HG03060 (cell line): ENCODE data around the gene HS1BP3.

Experiments used
- ATAC-seq: cut with Tn5 transposase; IDR thresholded peaks from one replicate; pipeline ENCODE4 v1.9.1; 2021; ENCODE audit warnings: low read depth, moderate number of reproducible peaks; ENCODE audit not compliant: unreplicated experiment

The HS1BP3 gene

DNA sequence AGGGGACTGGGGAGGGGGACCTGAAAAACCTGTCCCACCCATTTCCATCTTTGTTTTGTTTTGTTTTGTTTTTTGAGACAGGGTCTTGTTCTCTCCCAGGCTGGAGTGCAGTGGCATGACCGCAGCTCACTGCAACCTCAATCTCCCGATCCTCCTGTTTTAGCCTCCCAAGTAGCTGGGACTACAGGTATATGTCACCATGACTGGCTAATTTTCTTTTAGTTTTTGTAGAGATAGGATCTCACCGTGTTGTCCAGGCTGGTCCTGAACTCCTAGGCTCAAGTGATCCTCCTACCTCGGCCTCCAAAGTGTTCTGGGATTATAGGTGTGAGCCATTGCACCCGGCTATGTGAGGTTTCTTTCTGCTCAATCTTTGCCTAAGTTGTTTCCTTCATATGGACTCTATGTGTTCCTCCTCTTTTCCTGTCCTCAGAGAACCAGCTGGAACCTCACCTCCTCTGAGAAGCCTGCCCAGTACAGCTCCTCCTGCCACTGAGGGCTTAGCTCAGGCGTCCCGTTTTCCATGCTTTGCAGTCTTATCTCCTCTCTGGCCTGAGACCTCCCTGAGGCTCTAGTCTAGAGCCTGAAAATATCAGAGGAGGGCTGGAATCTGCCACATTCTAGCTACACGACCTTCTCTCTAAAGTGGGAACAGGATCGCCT is 74.8 kb downstream of the HS1BP3 start:
- ATAC-seq: no peak

DNA sequence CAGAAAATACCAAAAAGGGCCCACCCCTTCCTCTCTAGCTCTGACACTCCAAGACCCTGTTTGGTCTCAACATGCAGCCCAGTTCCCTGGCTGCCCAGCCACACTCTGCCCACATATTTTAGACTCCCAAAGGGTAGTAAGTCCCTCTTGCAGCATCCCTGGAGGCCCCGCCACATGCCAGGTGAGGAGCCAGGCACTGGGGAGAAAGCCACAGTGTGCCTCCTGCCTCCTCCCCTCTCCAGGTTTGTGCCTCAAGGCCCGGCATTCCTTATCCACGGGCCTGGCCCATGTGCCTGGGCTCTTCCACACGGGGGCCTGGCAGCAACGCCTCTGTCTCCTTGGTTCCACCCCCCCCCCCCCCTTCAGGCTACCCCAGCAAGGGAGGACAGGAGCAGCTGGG is 75.5 kb downstream of the HS1BP3 start:
- ATAC-seq: no peak

DNA sequence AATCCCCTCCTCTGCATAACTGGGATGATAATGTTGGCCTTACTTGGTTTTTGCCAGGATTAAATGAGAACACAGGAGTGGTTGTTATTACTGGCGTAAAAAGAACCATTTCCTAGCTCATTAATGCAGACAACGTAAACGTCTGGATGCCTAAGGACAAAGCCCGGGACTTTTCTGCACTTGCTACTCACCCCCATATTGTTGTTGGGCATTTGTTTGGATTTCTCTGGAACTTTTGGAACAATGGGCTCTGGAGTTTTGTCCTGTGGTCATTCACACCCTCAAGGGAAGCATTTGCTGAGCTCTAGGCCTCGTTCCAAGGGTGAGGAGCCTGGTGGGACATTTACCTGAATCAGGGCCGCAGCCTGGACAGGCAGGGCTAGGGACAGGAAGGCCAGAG is 76.0 kb downstream of the HS1BP3 start:
- no peak for ATAC-seq

DNA sequence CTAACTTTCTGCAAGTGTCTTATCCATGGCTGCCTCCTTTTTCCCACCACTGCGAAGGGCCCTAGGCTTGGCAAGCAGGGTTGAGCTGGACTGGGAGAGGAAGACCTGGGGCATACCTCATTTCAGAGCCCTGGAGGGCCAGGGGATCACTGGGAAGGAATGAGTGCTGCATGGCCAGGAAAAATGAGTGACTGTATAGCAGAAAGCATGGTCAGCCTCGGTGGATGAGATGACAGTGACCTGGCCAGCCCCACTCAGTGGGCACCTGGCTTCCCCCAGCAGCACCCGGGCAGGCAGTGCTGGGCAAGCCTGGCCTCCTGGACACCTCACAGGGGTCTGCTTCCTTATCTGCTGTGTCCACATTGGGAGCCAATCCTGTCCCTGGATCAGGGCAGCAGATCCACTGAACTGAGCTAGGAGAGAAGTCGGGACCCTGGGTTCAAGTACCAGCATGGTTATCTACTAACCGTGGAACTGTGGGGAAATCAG is 76.4 kb downstream of the HS1BP3 start:
- no peak for ATAC-seq

DNA sequence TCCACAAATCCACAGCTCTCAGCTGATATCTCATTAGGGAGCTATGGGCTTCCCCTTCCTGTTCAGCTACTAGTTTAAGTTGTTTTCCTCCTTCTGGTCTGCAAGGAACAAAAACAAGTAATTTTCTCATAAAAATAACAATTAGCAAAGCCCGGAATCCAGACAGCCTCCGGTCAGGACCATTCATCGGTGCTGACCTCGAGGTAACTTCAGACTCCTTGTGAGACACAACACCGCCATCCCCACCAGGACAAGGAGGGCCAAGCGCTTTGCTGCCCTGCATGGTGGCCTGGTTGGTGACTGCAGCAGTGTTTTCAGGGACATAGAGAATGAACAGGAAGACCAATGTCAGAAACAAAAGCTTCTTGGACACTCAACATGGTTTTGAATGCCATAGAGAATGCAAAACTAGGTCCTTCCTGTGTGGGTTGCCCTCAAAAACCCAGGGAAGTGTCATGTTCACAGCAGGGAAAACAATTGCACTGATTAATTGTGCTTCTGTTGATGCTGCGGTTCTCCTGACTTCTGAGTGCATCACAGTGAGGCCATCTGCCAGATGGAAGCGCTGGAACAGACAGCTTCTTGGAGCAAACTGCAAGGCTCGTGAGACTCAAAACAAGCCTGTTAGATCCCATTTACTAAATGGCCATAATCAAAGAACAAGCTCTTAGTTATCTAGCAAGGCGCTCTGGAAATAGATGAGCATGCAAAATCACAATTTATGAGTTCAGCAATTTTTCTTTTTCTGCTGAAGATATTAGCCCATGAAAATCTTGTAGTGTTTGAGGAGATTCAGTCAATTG is 77.1 kb downstream of the HS1BP3 start:
- no peak for ATAC-seq

DNA sequence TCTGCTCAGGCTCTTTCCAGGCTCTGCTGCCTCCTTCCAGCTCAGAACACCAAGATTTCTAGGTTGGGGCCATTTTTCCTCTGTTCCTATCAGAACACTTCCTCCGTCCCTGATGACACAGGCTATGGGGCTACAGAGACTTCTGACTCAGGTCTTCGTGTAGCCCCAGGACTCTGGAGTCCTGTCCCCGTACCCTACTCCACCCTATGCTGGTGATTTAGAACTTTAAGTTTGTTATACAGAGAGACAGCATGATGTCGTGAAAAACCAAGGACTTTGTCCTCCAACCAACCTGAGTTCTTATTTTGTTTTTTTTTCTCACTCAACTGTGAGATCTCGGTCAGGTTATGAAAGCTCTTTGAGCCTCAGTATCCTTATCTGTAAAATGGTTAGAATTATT is 78.7 kb downstream of the HS1BP3 start:
- no peak for ATAC-seq

DNA sequence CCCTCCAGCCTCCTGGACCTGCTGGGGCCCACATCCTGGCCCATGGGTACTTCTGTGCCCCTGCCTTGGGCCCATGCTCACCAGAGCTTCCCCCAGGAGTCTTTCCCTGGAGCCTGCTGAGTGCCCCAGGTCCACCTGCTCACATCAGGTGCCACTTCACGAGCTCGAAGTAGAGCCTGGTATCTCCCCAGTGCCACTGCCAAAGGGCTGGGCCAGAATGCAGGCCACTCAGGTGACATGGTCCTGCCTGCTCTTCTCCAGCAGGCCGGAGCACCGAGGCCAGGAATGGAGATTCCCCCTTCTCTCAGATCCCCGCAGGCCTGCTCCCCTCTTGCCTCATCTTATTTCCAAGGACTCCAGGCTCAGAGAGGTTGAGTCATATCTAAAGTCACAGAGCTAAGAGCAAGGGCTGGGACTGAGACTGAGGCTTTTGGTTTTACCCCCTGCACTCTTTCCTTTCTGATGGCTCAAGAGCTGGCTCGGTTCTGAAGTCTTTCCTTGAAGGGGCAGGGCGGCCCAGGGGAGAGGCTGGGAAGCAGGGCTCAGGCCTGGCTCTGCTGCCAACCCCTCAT is 79.2 kb downstream of the HS1BP3 start:
- no peak for ATAC-seq

DNA sequence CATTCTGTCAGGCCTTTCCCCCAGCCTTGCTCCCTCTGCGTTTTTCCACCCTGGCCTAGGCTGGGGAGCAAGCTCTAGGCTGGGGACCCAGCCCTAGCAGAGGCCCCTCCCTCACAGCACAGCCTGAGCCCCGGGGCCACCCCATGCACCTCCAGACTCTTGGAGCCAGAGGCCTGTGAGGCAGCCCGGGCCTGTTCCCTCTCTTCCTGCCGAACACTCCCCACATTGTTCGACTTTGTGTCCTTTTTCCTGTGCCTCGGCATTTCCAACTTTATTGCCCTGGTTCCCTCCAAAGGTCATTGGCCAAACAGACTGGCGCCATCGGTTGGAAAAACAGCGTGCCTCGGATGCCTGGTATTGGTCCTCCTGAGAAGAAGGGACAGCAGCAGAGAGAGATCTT is 79.7 kb downstream of the HS1BP3 start:
- no peak for ATAC-seq

DNA sequence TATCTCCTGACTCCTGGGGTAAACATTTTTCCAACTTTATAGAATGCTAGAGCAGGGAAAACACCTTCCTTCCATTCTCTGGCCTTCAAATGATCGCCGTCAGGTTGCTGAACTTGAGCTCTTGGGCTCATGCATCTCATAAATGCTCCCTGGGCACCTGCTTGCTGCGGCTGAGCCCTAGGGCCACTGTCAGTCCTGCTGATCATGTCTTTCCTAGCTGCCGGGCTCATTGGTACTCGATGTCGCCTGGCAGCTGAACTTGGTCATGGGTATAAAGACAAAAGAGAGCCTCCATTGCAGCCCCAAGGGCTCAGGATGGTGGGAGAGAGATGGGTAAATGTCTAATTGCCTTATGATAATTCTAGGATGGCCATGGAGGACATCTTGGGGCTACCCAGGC is 80.6 kb downstream of the HS1BP3 start:
- no peak for ATAC-seq

DNA sequence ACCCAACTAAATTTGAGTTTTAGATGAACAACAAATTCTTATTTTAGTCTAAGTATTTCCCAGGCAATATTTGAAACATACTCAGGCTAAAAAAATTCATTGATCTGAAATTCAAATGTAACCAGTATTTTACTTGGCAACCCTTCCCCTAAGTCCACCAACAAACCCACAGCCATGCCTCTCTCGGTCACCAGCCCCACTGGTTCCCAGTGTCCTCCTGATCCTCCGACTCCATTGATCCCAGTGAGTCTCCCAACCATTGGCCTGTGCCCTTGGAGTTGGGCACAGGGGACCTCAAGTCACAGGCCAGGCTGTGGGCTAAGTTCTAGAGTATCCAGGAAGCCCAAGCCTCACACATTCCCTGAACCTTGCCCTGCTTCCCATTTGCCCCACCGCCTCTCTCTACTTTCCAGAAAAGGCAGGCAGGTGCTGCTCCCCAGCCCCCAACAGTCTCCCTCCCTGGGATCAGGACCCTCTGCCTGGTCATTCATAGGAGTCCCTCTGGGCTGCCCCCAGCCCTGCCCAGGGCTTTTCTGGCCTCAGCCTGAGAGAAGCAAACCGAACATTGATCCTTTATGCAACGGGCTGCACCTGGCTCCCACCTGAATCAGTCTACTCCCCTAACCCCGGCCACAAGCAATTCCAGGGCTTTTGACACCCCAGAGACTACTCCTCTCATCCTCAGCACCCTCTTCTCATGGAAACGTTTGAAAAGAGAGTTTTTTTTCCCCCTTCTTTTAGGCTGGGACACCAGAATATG is 81.3 kb downstream of the HS1BP3 start:
- no peak for ATAC-seq

DNA sequence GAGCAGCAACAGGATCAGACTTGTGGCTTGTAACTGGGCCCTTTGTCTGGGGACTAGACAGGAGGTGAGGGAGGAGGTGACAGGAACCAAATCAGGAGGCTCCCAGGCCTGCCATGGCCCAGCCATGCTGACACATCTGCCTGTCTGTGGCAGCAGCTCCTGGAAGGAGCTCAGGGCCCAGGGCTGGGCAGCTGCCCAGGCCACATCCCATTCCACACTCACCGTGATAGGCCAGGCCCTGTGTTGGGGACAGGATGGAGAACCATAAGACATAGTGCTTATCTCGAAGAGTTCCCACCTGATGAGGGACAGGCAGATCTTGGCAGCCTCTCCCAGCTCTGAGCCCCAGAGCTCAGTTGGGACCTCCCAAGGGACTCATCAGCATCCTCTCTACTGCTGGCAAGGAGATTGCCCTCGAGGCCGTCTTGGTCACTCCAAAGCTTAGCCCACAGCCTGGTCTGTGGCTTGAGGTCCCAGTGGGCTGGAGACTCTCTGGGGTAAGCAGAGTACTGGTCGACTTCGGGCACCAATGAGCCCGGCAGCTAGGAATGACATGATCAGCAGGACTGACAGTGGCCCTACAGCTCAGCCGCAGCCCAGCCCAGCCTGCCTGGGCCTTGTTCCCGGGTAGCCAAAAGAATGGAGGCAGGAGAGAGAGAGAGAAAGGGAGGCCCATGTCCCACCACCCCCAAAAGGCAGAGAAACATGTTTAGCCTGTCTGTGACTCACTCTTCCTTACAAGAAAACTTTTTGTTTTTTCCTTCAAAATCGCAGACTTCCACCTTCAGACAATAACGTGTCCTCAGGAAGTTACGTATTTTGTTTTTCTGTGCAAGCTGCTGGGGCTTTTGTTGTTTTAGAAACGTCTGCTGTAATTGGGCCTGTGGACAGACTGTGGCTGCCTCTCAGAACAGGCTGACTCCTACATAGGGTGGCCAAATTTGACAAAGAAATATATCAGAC is 82.1 kb downstream of the HS1BP3 start:
- ATAC-seq: no peak

DNA sequence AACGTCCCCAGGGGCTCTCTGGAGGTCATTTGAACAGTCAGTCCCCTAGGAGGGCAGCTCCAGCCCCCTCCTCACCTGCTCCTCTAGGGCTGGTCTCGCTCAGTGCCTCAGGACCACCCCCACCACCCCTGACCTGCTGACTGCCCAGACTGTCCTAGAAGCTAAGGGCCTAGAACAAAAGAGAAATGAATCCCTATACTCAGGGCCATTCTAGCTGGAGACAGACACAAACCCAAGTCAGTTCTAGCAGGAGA is 83.0 kb downstream of the HS1BP3 start:
- ATAC-seq: no peak
